Osteocyte (in vitro differentiated cells): Measurements from ENCODE around the gene SERPINI1. TPM values are rescaled to one million over a fixed set of nuclear protein-coding genes. Genes with fewer than 3 reads are reported as not detected.

Experiments used
- DNase-seq: peaks from one replicate; pipeline ENCODE4 v3.0.0; 2021; ENCODE audit warnings: mixed read lengths; ENCODE audit not compliant: unreplicated experiment; ENCODE audit errors: extremely low spot score
- H3K27ac Mint-ChIP-seq: one replicate; pipeline ENCODE4 v1.8.0; 2021; ENCODE audit warnings: mild to moderate bottlenecking, mixed read lengths; ENCODE audit not compliant: unreplicated experiment
- H3K27me3 Mint-ChIP-seq: one replicate; pipeline ENCODE4 v1.8.0; 2021; ENCODE audit warnings: mixed read lengths; ENCODE audit not compliant: unreplicated experiment
- H3K36me3 Mint-ChIP-seq: one replicate; pipeline ENCODE4 v1.8.0; 2021; ENCODE audit warnings: mixed read lengths; ENCODE audit not compliant: unreplicated experiment
- H3K4me1 Mint-ChIP-seq: one replicate; pipeline ENCODE4 v1.8.0; 2021; ENCODE audit warnings: mixed read lengths; ENCODE audit not compliant: unreplicated experiment
- H3K4me3 Mint-ChIP-seq: one replicate; pipeline ENCODE4 v1.8.0; 2021; ENCODE audit warnings: mild to moderate bottlenecking, moderate library complexity, mixed read lengths; ENCODE audit not compliant: unreplicated experiment
- H3K9me3 Mint-ChIP-seq: one replicate; pipeline ENCODE4 v1.8.0; 2021; ENCODE audit warnings: mixed read lengths; ENCODE audit not compliant: unreplicated experiment
- CTCF ChIP-seq: fragments of 200-600 bp; sonication (generic); IDR thresholded peaks from 2 replicates; pipeline ENCODE4 v1.5.0; 2021; ENCODE audit warnings: antibody characterized with exemption, mild to moderate bottlenecking, moderate library complexity
- total RNA-seq: library from RNA; stranded (reverse); gene quantifications from 2 replicates; pipeline ENCODE4 v1.2.1, GENCODE V29; 2021

The SERPINI1 gene
- total RNA-seq, 1 donor from 2014 or later, result 0.35 TPM

DNA sequence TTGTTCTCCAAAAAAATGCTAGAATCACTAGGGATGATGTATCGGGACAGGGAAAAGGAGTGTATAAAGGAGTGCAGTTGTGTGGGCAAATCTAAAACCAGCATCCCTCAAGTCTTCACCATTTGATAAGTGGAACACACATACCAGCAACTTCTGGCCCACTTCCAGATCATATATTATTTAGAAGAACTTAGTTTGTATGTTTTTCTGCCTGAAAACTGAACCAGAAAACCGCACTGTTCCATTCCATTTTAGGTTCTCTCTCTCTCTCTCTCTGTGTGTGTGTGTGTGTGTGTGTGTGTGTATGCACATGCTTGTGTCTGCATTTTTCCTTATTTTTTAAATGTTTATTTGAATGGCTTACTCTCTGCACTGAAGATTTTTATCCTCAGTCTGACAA lies 93.5 kb downstream of the SERPINI1 start:
- no peaks in the 10 kb centered on the region for H3K4me1 Mint-ChIP-seq
- no peak overlapping the region for H3K4me3 Mint-ChIP-seq
- DNase-seq, result no peak
- no peak overlapping the region for H3K27ac Mint-ChIP-seq
- no peaks in the 10 kb centered on the region for H3K9me3 Mint-ChIP-seq
- TF ChIP-seq CTCF, result no peak
- H3K36me3 Mint-ChIP-seq, result no peaks in the 10 kb centered on the region
- peaks cover 23% of the 10 kb centered on the region for H3K27me3 Mint-ChIP-seq

DNA sequence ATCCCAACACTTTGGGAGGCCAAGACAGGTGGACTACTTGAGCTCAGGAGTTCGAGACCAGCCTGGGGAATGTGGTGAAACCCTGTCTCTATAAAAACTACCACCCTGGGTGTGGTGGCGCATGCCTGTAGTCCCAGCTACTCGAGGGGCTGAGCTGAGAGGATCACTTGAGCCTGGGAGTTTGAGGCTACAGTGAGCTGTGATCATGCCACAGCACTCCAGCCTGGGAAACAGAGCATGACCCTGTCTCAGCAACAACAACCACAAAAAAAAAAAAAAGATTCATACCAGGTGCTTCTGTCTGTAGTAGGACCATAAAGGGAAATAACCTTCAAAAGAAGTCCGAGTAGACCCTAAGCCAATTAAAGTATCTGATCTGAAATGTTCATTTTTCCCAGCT lies 94.5 kb downstream of the SERPINI1 start:
- DNase-seq, result no peak
- H3K9me3 Mint-ChIP-seq, result no peaks in the 10 kb centered on the region
- H3K4me1 Mint-ChIP-seq, result no peaks in the 10 kb centered on the region
- TF ChIP-seq CTCF, result no peak
- H3K36me3 Mint-ChIP-seq, result no peaks in the 10 kb centered on the region
- H3K27ac Mint-ChIP-seq, result no peak overlapping the region
- H3K4me3 Mint-ChIP-seq, result no peak overlapping the region
- H3K27me3 Mint-ChIP-seq, result peaks cover 24% of the 10 kb centered on the region

- no peak for TF ChIP-seq CTCF
- DNase-seq, result no peak
- Mint-ChIP-seq H3K36me3 (no peaks in the 10 kb centered on the region), H3K27me3 (peaks cover 28% of the 10 kb centered on the region), H3K4me3 (no peak overlapping the region), H3K27ac (no peak overlapping the region), H3K4me1 (no peaks in the 10 kb centered on the region), H3K9me3 (no peaks in the 10 kb centered on the region)
Measured at GRCh38 chr3:167835359-167835758, 99.8 kb downstream of the SERPINI1 start.

DNA sequence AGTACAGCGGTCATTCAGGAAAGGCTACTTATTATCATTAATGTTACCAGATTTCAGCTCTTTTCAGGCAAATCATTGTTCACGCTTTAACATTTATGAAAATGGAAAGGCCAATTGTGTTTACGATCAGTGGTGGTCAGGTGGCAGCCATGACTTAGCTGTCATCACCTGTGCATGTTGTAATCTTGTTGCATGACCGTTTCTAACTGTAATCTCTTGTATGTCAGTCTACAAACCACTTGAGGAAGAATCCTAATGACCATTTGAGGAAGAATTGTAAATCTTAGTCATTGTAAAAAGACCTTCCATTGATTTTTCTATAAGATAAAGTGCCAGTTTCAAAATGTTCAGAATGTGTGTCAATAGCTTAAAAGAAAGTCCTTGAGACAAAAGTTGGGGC lies 100.4 kb downstream of the SERPINI1 start:
- Mint-ChIP-seq H3K4me1 (no peaks in the 10 kb centered on the region), H3K27ac (no peak overlapping the region), H3K27me3 (peaks cover 28% of the 10 kb centered on the region), H3K9me3 (no peaks in the 10 kb centered on the region), H3K4me3 (no peak overlapping the region), H3K36me3 (no peaks in the 10 kb centered on the region)
- TF ChIP-seq CTCF, result no peak
- DNase-seq, result no peak

DNA sequence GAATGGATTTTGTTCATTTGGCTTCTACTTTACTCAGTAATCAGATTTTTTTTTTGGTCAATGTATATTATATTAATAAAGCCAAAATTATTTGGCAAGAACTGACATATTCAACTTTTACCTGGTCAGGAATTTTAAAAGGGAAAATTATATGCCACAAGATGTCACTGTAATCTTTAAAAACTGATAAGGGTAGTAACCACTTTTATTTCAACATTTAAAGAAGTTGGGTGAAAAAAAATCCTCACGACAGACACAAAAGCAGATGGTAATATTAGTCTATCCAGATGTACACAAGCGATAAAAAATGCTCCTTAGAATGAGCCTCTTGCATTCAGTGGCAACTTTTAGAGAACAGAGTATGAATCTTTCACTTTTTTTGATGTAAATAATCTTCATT lies 101.9 kb downstream of the SERPINI1 start:
- Mint-ChIP-seq H3K4me3 (no peak overlapping the region), H3K36me3 (no peaks in the 10 kb centered on the region), H3K27ac (no peak overlapping the region)

More for the DNA sequence above, 101.9 kb downstream of the SERPINI1 start:
- TF ChIP-seq CTCF, result no peak
- Mint-ChIP-seq H3K4me1 (no peaks in the 10 kb centered on the region), H3K9me3 (no peaks in the 10 kb centered on the region), H3K27me3 (peaks cover 24% of the 10 kb centered on the region)
- no peak for DNase-seq
